Measurements from ENCODE around the gene C16orf95. TPM values are rescaled to one million over a fixed set of nuclear protein-coding genes. Genes with fewer than 3 reads are reported as not detected.

The C16orf95 gene
- total RNA-seq, 1 donor = 3.4 TPM

DNA sequence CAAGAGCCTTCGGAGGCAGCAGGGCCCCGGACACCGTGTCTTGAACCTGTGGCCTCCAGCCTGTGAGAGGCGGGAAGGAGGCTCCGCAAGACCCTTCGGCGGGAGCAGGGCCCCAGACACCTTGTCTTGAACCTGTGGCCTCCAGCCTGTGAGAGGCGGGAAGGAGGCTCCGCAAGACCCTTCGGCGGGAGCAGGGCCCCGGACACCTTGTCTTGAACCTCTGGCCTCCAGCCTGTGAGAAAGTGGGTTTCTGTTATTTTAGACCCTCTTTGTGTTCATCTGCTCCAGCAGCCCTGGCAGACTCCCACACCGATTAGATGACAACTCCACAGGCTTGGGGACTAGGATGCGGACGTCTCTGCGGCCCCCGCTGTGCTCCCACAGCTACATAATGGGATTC lies 36.4 kb upstream of the C16orf95 start:
- TF ChIP-seq, protein P1, sequence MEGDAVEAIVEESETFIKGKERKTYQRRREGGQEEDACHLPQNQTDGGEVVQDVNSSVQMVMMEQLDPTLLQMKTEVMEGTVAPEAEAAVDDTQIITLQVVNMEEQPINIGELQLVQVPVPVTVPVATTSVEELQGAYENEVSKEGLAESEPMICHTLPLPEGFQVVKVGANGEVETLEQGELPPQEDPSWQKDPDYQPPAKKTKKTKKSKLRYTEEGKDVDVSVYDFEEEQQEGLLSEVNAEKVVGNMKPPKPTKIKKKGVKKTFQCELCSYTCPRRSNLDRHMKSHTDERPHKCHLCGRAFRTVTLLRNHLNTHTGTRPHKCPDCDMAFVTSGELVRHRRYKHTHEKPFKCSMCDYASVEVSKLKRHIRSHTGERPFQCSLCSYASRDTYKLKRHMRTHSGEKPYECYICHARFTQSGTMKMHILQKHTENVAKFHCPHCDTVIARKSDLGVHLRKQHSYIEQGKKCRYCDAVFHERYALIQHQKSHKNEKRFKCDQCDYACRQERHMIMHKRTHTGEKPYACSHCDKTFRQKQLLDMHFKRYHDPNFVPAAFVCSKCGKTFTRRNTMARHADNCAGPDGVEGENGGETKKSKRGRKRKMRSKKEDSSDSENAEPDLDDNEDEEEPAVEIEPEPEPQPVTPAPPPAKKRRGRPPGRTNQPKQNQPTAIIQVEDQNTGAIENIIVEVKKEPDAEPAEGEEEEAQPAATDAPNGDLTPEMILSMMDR (IDR thresholded peaks at IDR 0.05; ENCODE audit: insufficient read depth, low read length) = no peak
- DNase-seq (ENCODE audit: low read depth) = no peak
- no peak overlapping the region for H3K4me3 ChIP-seq (ENCODE audit: low read depth, low read length)

DNA sequence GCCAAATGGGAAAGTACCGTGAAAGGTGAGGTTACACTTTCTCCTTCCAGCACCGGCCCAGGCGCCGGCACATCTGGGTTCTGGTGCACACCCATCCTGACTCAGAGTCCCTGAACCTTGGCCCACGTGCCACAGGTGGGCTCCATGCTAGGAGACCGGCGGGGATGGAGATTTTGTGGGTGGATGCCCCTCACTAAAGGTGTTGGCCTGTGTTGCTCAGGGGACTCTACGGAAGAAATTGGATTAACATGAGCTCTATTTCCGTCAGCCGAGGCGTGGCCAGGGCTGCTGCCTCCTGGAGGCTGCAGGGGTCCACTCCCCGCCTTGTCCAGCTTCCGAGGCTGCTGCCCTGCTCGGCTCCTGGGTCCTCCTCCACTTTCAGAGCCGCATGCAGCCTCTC lies 35.6 kb upstream of the C16orf95 start:
- H3K4me3 ChIP-seq (ENCODE audit: low read depth, low read length) = no peak overlapping the region
- TF ChIP-seq, protein P1 (IDR thresholded peaks at IDR 0.05; ENCODE audit: insufficient read depth, low read length) = no peak
- DNase-seq (ENCODE audit: low read depth) = no peak

DNA sequence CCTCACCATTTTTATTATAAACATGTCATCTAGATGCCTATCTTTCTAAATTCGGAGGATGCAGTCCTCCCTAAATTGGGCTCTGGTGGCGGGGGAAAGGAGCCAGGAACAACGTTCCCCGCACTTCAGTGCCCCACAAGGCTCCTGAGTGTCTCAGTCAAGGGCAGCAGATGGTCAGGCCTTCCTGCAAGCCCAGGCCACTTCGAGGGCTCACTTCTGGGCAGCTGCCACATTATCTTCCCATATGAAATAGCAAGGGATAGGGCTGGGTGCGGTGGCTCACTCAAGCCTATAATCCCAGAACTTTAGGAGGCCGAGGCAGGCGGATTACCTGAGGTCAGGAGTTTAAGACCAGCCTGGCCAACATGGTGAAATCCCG lies 34.1 kb upstream of the C16orf95 start:
- H3K4me3 ChIP-seq (ENCODE audit: low read depth, low read length) = no peak overlapping the region
- TF ChIP-seq, protein P1 (IDR thresholded peaks at IDR 0.05; ENCODE audit: insufficient read depth, low read length) = no peak
- DNase-seq (ENCODE audit: low read depth) = peak; percentile 3

DNA sequence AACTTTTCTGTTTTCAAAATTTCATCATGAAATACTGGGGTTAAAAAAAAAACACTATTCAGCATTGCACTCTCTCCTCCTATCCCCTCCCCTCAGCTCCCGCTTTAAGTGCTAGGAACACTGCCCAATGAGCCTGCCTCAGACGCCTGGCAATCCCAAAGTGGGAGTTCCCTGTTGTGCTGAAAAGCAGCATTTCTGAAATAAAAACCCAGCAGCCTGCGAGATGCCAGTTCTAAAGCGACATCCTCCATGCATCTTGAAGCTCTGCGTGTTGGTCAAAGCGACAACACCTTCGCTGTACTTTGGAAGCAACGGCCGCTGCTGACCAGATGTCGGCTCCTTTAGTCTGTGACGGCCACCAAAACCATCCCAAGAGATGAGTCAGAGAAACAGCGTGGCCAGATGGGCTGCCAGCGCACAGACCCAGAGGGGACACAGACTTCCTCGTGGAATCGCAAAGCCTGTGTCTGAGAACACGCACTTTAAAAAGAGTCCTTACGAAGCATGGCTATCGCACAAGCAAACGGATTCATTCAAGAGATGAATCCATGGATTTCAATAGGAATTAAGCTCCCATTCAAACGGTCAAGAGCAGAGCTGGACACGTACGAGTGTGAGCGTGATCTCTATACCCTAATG lies 33.6 kb upstream of the C16orf95 start:
- H3K4me3 ChIP-seq (ENCODE audit: low read depth, low read length) = peak overlapping the region; percentile 38
- TF ChIP-seq, protein P1 (IDR thresholded peaks at IDR 0.05; ENCODE audit: insufficient read depth, low read length) = no peak
- peak; percentile 58 for DNase-seq (ENCODE audit: low read depth)

DNA sequence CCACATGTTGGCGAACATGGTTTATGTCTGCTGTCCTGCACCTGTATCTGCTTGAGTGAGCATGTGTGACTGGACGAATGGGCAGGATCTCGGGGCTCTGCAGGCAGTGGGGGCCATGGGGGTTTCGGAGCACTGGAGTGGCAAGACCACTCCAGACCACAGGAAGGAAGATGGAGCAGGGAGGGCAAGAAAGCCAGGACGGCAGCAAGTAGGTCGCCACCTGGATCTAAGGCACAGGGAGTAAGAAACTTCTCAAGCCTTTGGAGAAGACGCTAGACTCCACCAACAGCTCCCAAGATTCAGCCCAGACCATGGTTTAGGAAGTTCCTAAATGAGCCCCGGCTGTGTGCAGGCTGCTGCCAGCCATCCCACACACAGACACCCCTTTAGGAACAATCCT lies 32.8 kb upstream of the C16orf95 start:
- no peak overlapping the region for H3K4me3 ChIP-seq (ENCODE audit: low read depth, low read length)
- TF ChIP-seq, protein P1 (IDR thresholded peaks at IDR 0.05; ENCODE audit: insufficient read depth, low read length) = no peak
- no peak for DNase-seq (ENCODE audit: low read depth)

DNA sequence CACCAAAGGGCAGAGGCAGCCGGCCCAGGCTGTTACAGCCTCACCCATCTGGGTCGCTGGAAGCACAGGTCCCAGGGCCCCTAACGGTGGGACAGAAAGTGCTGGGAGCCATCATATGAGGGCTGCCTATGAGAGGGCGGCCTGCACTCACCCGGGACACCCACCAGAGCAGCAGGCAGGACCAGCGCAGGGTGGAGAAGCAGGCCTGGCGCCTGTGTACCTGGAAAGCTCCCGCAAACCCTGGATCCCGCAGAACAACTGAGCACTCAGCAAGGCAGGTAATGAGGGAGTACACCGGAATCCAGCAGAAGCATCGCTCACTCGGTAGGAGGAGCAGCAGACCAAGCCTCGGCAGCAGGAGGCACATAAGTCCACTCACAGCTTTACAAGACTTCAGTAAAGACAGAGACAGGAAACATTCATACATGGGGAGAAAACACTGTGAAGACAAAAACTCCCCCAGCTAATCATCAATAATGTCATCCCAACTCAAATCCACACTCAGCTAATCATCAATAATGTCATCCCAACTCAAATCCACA lies 31.5 kb upstream of the C16orf95 start:
- H3K4me3 ChIP-seq (ENCODE audit: low read depth, low read length) = no peak overlapping the region
- TF ChIP-seq, protein P1 (IDR thresholded peaks at IDR 0.05; ENCODE audit: insufficient read depth, low read length) = no peak
- DNase-seq (ENCODE audit: low read depth) = no peak

Data from fibroblast of the aortic adventitia (primary cell).